Gastrocnemius medialis (tissue), 4 donors: ENCODE measurements around the gene TFIP11. TPM values are rescaled to one million over a fixed set of nuclear protein-coding genes. Genes with fewer than 3 reads are reported as not detected.
A peak's percentile ranks its signal among the peaks of the same experiment; 100 is the strongest.

Experiments used
- ATAC-seq, 2 donors: fragments of 150-250 bp; one replicate each; pipeline ENCODE4 v1.9.1; 2016
- DNase-seq, 2 donors: peaks; one replicate each; pipeline ENCODE4 v3.0.0-alpha.2; 2019
- H3K27ac ChIP-seq, 4 donors: fragments of 200-600 bp; sonication (generic); 1 replicate in 1 of 4; 2 replicates in 3 of 4; pipeline ENCODE4 v1.5.1; 2016 to 2018; ENCODE audit warnings: mild to moderate bottlenecking in 2 of 4, moderate library complexity in 1 of 4
- H3K27me3 ChIP-seq, 3 donors: fragments of 200-600 bp; sonication (generic) in 2 of 3; 1 replicate in 1 of 3; 2 replicates in 2 of 3; pipeline versions ENCODE4 v1.5.1 to v1.6.0; 2016 to 2019; ENCODE audit warnings: mild to moderate bottlenecking in 1 of 3, moderate library complexity in 1 of 3
- H3K36me3 ChIP-seq, 2 donors: fragments of 200-600 bp; sonication (generic) in 1 of 2; one replicate each; pipeline ENCODE4 v1.5.1; 2017 to 2018
- H3K4me1 ChIP-seq, 2 donors: fragments of 200-600 bp; sonication (generic) in 1 of 2; one replicate each; pipeline ENCODE4 v1.5.1; 2016 to 2017; ENCODE audit warnings: mild to moderate bottlenecking in 2 of 2
- H3K4me3 ChIP-seq, 4 donors: fragments of 200-600 bp; sonication (generic) in 3 of 4; 1 replicate in 1 of 4; 2 replicates in 3 of 4; pipeline ENCODE4 v1.5.1; 2016 to 2019; ENCODE audit warnings: mild to moderate bottlenecking in 2 of 4
- H3K9me3 ChIP-seq, 3 donors: fragments of 200-600 bp; sonication (generic) in 2 of 3; 1 replicate in 1 of 3; 2 replicates in 2 of 3; pipeline ENCODE4 v1.5.1; 2016 to 2019
- POLR2A ChIP-seq, 2 donors: fragments of 450-650 bp; IDR thresholded peaks; one replicate each; pipeline ENCODE4 v1.6.1; 2017; ENCODE audit warnings: antibody characterized with exemption in 2 of 2, mild to moderate bottlenecking in 2 of 2, moderate library complexity in 2 of 2
- in situ Hi-C, 4 donors: fragments of 200-750 bp; cut with MboI; loops; one replicate each; pipeline versions ENCODE4 v1.15.0 to v1.8.0; 2017; ENCODE audit warnings: low sequenced_read_pairs in 4 of 4
- intact Hi-C: fragments of 100-400 bp; cut with DNase I; formaldehyde crosslinking; loops from one replicate; pipeline ENCODE4 v1.15.1; 2023; ENCODE audit warnings: low total_unique reads
- total RNA-seq, 4 donors: library from RNA; depleted of rRNA; stranded (reverse); fragments of >200 nt; gene quantifications; one replicate each; pipeline versions ENCODE4 v1.1.0 to v1.2.3, GENCODE V29; 2016
- TF ChIP-seq, protein P1 (sequence below), 5 experiments: fragments of 450-650 bp in 3 of 5; fragments of 200-600 bp in 2 of 5; sonication (generic) in 2 of 5; IDR thresholded peaks in 4 of 5; conservative IDR thresholded peaks in 1 of 5; 1 replicate in 4 of 5; 2 replicates in 1 of 5; pipeline ENCODE4 v1.5.1; 2016 to 2019; ENCODE audit warnings: antibody characterized with exemption in 5 of 5, mild to moderate bottlenecking in 3 of 5, moderate library complexity in 3 of 5

Gene TFIP11
- total RNA-seq, 4 donors from 2014 or later = 33.1 to 65.7 (median 49.2) TPM

- Histone ChIP-seq H3K27me3 (no peaks in the 10 kb centered on the region), H3K4me1 (peaks cover 36% of the 10 kb centered on the region in 2 donors), H3K27ac (peak overlapping the region; percentile 93 to 100 (median 94)), H3K9me3 (no peaks in the 10 kb centered on the region), H3K4me3 (no peak overlapping the region), H3K36me3 (peaks cover 1 to 39% of the 10 kb centered on the region in 2 donors)
- no peak for TF ChIP-seq POLR2A (IDR thresholded peaks at IDR 0.05)
- TF ChIP-seq, protein P1, sequence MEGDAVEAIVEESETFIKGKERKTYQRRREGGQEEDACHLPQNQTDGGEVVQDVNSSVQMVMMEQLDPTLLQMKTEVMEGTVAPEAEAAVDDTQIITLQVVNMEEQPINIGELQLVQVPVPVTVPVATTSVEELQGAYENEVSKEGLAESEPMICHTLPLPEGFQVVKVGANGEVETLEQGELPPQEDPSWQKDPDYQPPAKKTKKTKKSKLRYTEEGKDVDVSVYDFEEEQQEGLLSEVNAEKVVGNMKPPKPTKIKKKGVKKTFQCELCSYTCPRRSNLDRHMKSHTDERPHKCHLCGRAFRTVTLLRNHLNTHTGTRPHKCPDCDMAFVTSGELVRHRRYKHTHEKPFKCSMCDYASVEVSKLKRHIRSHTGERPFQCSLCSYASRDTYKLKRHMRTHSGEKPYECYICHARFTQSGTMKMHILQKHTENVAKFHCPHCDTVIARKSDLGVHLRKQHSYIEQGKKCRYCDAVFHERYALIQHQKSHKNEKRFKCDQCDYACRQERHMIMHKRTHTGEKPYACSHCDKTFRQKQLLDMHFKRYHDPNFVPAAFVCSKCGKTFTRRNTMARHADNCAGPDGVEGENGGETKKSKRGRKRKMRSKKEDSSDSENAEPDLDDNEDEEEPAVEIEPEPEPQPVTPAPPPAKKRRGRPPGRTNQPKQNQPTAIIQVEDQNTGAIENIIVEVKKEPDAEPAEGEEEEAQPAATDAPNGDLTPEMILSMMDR (IDR thresholded peaks at IDR 0.05 in 4 of 5, conservative IDR thresholded peaks at IDR 0.05 in 1 of 5) = no peak
- DNase-seq (no peak), ATAC-seq (no peak)
- in situ Hi-C loops = loop anchor here in 2 of 4 donors (10.0 kb wide), 1 partner anchor 98 kb away; no protein-coding TSS in a partner anchor
- intact Hi-C loops = no loop called here
Observed at GRCh38 chr22:26486394-26486793, 25.9 kb downstream of the TFIP11 start.

DNA sequence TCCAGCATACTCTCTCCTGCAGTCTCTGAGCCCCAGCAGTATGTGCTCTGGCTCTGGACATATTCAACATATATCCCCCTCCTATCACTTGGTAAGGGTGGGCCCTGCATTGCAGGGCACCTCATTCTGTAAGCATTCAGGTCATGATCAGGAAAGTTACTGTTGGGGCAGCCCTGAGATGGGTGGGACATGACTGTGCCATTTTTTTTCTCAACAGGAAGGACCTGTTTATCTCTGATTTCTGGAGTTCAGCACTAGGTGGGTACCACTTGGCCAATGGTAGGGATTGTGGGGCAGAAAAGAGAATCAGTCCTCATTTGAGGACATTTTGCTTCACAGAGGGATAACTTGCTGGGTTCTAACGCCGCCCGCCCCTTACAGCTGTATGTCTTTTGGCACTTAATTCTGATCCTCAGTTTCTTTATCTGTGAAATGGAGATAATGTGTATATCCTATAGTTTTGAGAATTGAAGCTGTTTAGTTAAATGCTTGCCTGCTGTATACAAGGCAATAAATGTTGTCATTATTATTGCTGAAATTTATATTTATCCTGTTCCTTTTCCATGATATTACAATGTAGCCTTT is 26.4 kb downstream of the TFIP11 start:
- in situ Hi-C loops = loop anchor here in 2 of 4 donors (10.0 kb wide), 1 partner anchor 99 kb away; no protein-coding TSS in a partner anchor
- Histone ChIP-seq H3K4me1 (peaks cover 41% of the 10 kb centered on the region in 2 donors), H3K36me3 (peaks cover 0 to 34% of the 10 kb centered on the region in 2 donors), H3K4me3 (no peak overlapping the region), H3K9me3 (no peaks in the 10 kb centered on the region), H3K27ac (peak overlapping the region; percentile 93 to 100 (median 94)), H3K27me3 (no peaks in the 10 kb centered on the region)
- no peak for DNase-seq
- TF ChIP-seq, protein P1 (IDR thresholded peaks at IDR 0.05 in 4 of 5, conservative IDR thresholded peaks at IDR 0.05 in 1 of 5) = no peak
- no peak for TF ChIP-seq POLR2A (IDR thresholded peaks at IDR 0.05)
- no peak for ATAC-seq
- intact Hi-C loops = loop anchor here (2.0 kb wide), 1 partner anchor 17 kb away; no protein-coding TSS in a partner anchor

GRCh38 chr22:26485013-26485412 is 27.3 kb downstream of the TFIP11 start:
- intact Hi-C loops (loop anchor here (2.0 kb wide), 1 partner anchor 18 kb away; no protein-coding TSS in a partner anchor), in situ Hi-C loops (loop anchor here in 2 of 4 donors (10.0 kb wide), 1 partner anchor 100 kb away; no protein-coding TSS in a partner anchor)
- no peaks in the 10 kb centered on the region for H3K9me3 ChIP-seq
- peak overlapping the region; percentile 93 to 100 (median 94) for H3K27ac ChIP-seq
- TF ChIP-seq POLR2A (IDR thresholded peaks at IDR 0.05) = no peak
- TF ChIP-seq, protein P1 (IDR thresholded peaks at IDR 0.05 in 4 of 5, conservative IDR thresholded peaks at IDR 0.05 in 1 of 5) = no peak
- H3K4me3 ChIP-seq = peak overlapping the region in 2 of 4 donors; percentile 76 to 80
- H3K4me1 ChIP-seq = peaks cover 47 to 50% of the 10 kb centered on the region in 2 donors
- no peak for ATAC-seq
- no peaks in the 10 kb centered on the region for H3K27me3 ChIP-seq
- peaks cover 0 to 29% of the 10 kb centered on the region in 2 donors for H3K36me3 ChIP-seq
- DNase-seq = no peak

DNA sequence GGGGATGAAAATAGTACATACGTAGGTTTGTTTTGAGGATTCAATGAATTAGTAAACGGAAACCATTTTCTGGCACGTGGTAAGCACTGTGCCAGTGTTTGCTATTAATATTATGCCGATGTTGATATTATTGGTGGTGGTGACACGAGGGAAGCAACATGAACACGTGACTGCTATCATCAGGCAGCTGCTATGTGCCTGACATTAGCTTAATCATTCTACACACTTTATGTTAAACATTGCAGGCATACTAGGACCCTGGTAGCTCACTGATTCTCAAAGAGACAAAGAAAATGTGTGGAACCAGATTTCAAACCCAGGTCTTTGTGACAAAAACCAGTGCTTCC is 27.9 kb downstream of the TFIP11 start:
- TF ChIP-seq, protein P1 (IDR thresholded peaks at IDR 0.05 in 4 of 5, conservative IDR thresholded peaks at IDR 0.05 in 1 of 5) = no peak
- no peak for TF ChIP-seq POLR2A (IDR thresholded peaks at IDR 0.05)
- ATAC-seq = peak; percentile 1 to 30
- intact Hi-C loops = loop anchor here (2.0 to 5.0 kb wide), 2 partner anchors 18 to 78 kb away; no protein-coding TSS in a partner anchor
- Histone ChIP-seq H3K27me3 (no peaks in the 10 kb centered on the region), H3K4me1 (peaks cover 50 to 57% of the 10 kb centered on the region in 2 donors), H3K4me3 (peak overlapping the region; percentile 76 to 99 (median 86)), H3K27ac (peak overlapping the region; percentile 93 to 100 (median 94)), H3K36me3 (peaks cover 0 to 22% of the 10 kb centered on the region in 2 donors), H3K9me3 (no peaks in the 10 kb centered on the region)
- in situ Hi-C loops = loop anchor here in 2 of 4 donors (10.0 kb wide), 1 partner anchor 100 kb away; no protein-coding TSS in a partner anchor
- DNase-seq = no peak
